IMR-90 (cell line): ENCODE results near the gene PMM2. TPM values are rescaled to one million over a fixed set of nuclear protein-coding genes. Genes with fewer than 3 reads are reported as not detected.

Experiments
- ATAC-seq: fragments of 200-7000 bp; cut with Tn5 transposase; 2 replicates; pipeline ENCODE4 v1.9.1; 2020; ENCODE audit warnings: low read depth, mild to moderate bottlenecking, moderate library complexity
- BruUV-seq: library from RNA; stranded (reverse); fragments of 400-500 nt; replicated peaks from 2 replicates; lab custom pipeline; 2021; lab: Mats Ljungman, UMichigan
- CTCF ChIA-PET: fragments of 300-600 bp; formaldehyde crosslinking; extraction: SDS; loops from one replicate; lab custom pipeline; 2021; ENCODE audit warnings: antibody characterized with exemption; lab: Yijun Ruan, JAX
- POLR2A ChIA-PET: fragments of 300-600 bp; sonication (Branson Sonifier 250); formaldehyde crosslinking; loops from one replicate; lab custom pipeline; 2022; ENCODE audit warnings: antibody characterized with exemption; ENCODE audit not compliant: unreplicated experiment; lab: Charles Lee
- DNase-seq: peaks from one replicate; pipeline ENCODE4 v3.0.0; 2013
- H2AFZ ChIP-seq: replicated peaks from 2 replicates; pipeline ENCODE3; 2013; ENCODE audit warnings: low read length, mild to moderate bottlenecking; ENCODE audit not compliant: poor library complexity
- H2AK5ac ChIP-seq: 2 replicates; pipeline ENCODE4 v1.6.1; 2013; ENCODE audit warnings: low read depth, low read length, inconsistent platforms
- H2AK9ac ChIP-seq: replicated peaks from 2 replicates; pipeline ENCODE3; 2013; ENCODE audit warnings: mild to moderate bottlenecking, low read depth, low read length, moderate library complexity; ENCODE audit not compliant: poor library complexity
- H2BK120ac ChIP-seq: 2 replicates; pipeline ENCODE4 v1.6.1; 2013; ENCODE audit warnings: low read depth, low read length, inconsistent platforms
- H2BK15ac ChIP-seq: 3 replicates; pipeline ENCODE4 v1.6.1; 2013; ENCODE audit warnings: low read depth, low read length, inconsistent platforms
- H2BK20ac ChIP-seq: 2 replicates; pipeline ENCODE4 v1.6.1; 2013; ENCODE audit warnings: low read depth, mild to moderate bottlenecking, inconsistent platforms, low read length, moderate library complexity
- H2BK5ac ChIP-seq: 2 replicates; pipeline ENCODE4 v1.6.1; 2013; ENCODE audit warnings: mild to moderate bottlenecking, low read depth, low read length, inconsistent platforms; ENCODE audit not compliant: poor library complexity, severe bottlenecking
- H3K14ac ChIP-seq: replicated peaks from 2 replicates; pipeline ENCODE4 v1.6.1; 2013; ENCODE audit warnings: low read depth, low read length, inconsistent platforms
- H3K18ac ChIP-seq: 2 replicates; pipeline ENCODE4 v1.6.1; 2013; ENCODE audit warnings: low read depth, low read length, control low read depth
- H3K23ac ChIP-seq: 2 replicates; pipeline ENCODE4 v1.6.1; 2013; ENCODE audit warnings: low read depth, low read length, inconsistent platforms
- H3K27ac ChIP-seq: 2 replicates; pipeline ENCODE4 v1.5.1; 2013; ENCODE audit warnings: mild to moderate bottlenecking, control low read depth, low read length; ENCODE audit not compliant: insufficient read depth
- H3K27me3 ChIP-seq: 2 replicates; pipeline ENCODE4 v1.6.1; 2013; ENCODE audit warnings: low read length; ENCODE audit not compliant: control insufficient read depth, insufficient read depth
- H3K36me3 ChIP-seq: 2 replicates; pipeline ENCODE4 v1.6.1; 2013; ENCODE audit warnings: low read length, mixed read lengths; ENCODE audit not compliant: control insufficient read depth, insufficient read depth
- H3K4ac ChIP-seq: 2 replicates; pipeline ENCODE4 v1.6.1; 2013; ENCODE audit warnings: low read depth, low read length, inconsistent platforms
- H3K4me1 ChIP-seq: 2 replicates; pipeline ENCODE4 v1.6.1; 2013; ENCODE audit warnings: low read length, mixed read lengths; ENCODE audit not compliant: control insufficient read depth, insufficient read depth
- H3K4me2 ChIP-seq: 2 replicates; pipeline ENCODE4 v1.6.1; 2013; ENCODE audit warnings: low read depth, mild to moderate bottlenecking, control low read depth, low read length, moderate library complexity
- H3K4me3 ChIP-seq: 2 replicates; pipeline ENCODE4 v1.5.1; 2013; ENCODE audit warnings: low read depth, mild to moderate bottlenecking, control low read depth, low read length, moderate library complexity; ENCODE audit not compliant: insufficient read depth
- H3K56ac ChIP-seq: 2 replicates; pipeline ENCODE4 v1.6.1; 2013; ENCODE audit warnings: low read length, inconsistent platforms; ENCODE audit not compliant: insufficient read depth; ENCODE audit errors: extremely low read depth
- H3K79me1 ChIP-seq, 2 experiments: 2 replicates each; pipeline ENCODE4 v1.6.1; 2013; ENCODE audit warnings: low read length in 2 of 2, inconsistent platforms in 1 of 2, low read depth in 1 of 2
- H3K9ac ChIP-seq: 2 replicates; pipeline ENCODE4 v1.6.1; 2013; ENCODE audit warnings: low read depth, low read length, control low read depth
- H3K9me1 ChIP-seq: 2 replicates; pipeline ENCODE4 v1.6.1; 2013; ENCODE audit warnings: low read length, inconsistent platforms; ENCODE audit not compliant: insufficient read depth
- H3K9me3 ChIP-seq: 2 replicates; pipeline ENCODE4 v1.6.1; 2013; ENCODE audit warnings: low read length; ENCODE audit not compliant: control insufficient read depth, insufficient read depth
- H4K20me1 ChIP-seq: 2 replicates; pipeline ENCODE4 v1.6.1; 2013; ENCODE audit warnings: low read length, inconsistent platforms; ENCODE audit not compliant: insufficient read depth
- H4K5ac ChIP-seq: 2 replicates; pipeline ENCODE4 v1.6.1; 2013; ENCODE audit warnings: mild to moderate bottlenecking, low read depth, low read length, control low read depth
- H4K8ac ChIP-seq, 2 experiments: 2 replicates each; pipeline ENCODE4 v1.6.1; 2013; ENCODE audit warnings: low read depth in 2 of 2, low read length in 2 of 2, control low read depth in 1 of 2, inconsistent platforms in 1 of 2
- H4K91ac ChIP-seq: 2 replicates; pipeline ENCODE4 v1.6.1; 2013; ENCODE audit warnings: low read depth, low read length, inconsistent platforms; ENCODE audit not compliant: insufficient read depth
- BHLHE40 ChIP-seq: fragments of 150-350 bp; IDR thresholded peaks from 2 replicates; pipeline ENCODE4 v1.6.1; 2016; ENCODE audit warnings: mild to moderate bottlenecking, low read depth, low read length
- CEBPB ChIP-seq: IDR thresholded peaks from 2 replicates; pipeline ENCODE4 v1.6.1; 2012; ENCODE audit warnings: low read depth, low read length, improper control_type of control experiment
- CHD1 ChIP-seq: IDR thresholded peaks from 2 replicates; pipeline ENCODE4 v1.6.1; 2012; ENCODE audit warnings: low read depth, low read length, improper control_type of control experiment
- CTCF ChIP-seq: conservative IDR thresholded peaks from 2 replicates; pipeline ENCODE4 v1.5.1; 2012; ENCODE audit warnings: mild to moderate bottlenecking, low read depth, low read length, improper control_type of control experiment
- ELK1 ChIP-seq: fragments of 150-350 bp; IDR thresholded peaks from 2 replicates; pipeline ENCODE4 v1.6.1; 2016; ENCODE audit warnings: low read depth, mild to moderate bottlenecking, low read length, moderate library complexity, borderline replicate concordance
- FOS ChIP-seq: fragments of 150-350 bp; IDR thresholded peaks from 2 replicates; pipeline ENCODE4 v1.6.1; 2016; ENCODE audit warnings: low read depth, low read length
- MAFK ChIP-seq: IDR thresholded peaks from 2 replicates; pipeline ENCODE4 v1.6.1; 2012; ENCODE audit warnings: low read depth, low read length, improper control_type of control experiment
- MAZ ChIP-seq: IDR thresholded peaks from 2 replicates; pipeline ENCODE4 v1.6.1; 2012; ENCODE audit warnings: low read depth, mild to moderate bottlenecking, low read length, improper control_type of control experiment, moderate library complexity, borderline replicate concordance
- MXI1 ChIP-seq: IDR thresholded peaks from 2 replicates; pipeline ENCODE4 v1.6.1; 2012; ENCODE audit warnings: low read depth, mild to moderate bottlenecking, low read length, moderate library complexity, borderline replicate concordance
- NFE2L2 ChIP-seq: fragments of 150-350 bp; IDR thresholded peaks from 2 replicates; pipeline ENCODE4 v1.6.1; 2016; ENCODE audit warnings: low read depth, mild to moderate bottlenecking, low read length
- POLR2A ChIP-seq: IDR thresholded peaks from 2 replicates; pipeline ENCODE4 v1.6.1; 2012; ENCODE audit warnings: mild to moderate bottlenecking, low read depth, low read length
- RAD21 ChIP-seq: IDR thresholded peaks from 2 replicates; pipeline ENCODE4 v1.6.1; 2012; ENCODE audit warnings: low read length, improper control_type of control experiment
- RFX5 ChIP-seq: IDR thresholded peaks from 2 replicates; pipeline ENCODE4 v1.8.0; 2012; ENCODE audit warnings: low read depth, mild to moderate bottlenecking, low read length, moderate library complexity
- SMC3 ChIP-seq: fragments of 150-350 bp; IDR thresholded peaks from 2 replicates; pipeline ENCODE4 v1.6.1; 2016; ENCODE audit warnings: low read depth, mild to moderate bottlenecking, antibody characterized with exemption, low read length, moderate library complexity
- USF2 ChIP-seq: fragments of 150-350 bp; IDR thresholded peaks from 2 replicates; pipeline ENCODE4 v1.6.1; 2017; ENCODE audit warnings: mild to moderate bottlenecking, antibody characterized with exemption, low read length, low read depth
- WGBS, 2 experiments: methylation state at CpG; one replicate each; pipeline versions ENCODE4 v1.1.5 to v1.1.7; 2013; ENCODE audit warnings: missing lambda C conversion rate in 2 of 2; ENCODE audit not compliant: insufficient read length in 1 of 2; ENCODE audit errors: extremely low coverage in 2 of 2; 5-methylcytosine and 5-hydroxymethylcytosine counted together
- dilution Hi-C: fragments of 300-500 bp; cut with HindIII; formaldehyde crosslinking; loops from one replicate; pipeline ENCODE4 v1.14.3; 2018; ENCODE audit warnings: low sequenced_read_pairs; ENCODE audit not compliant: unreplicated experiment
- in situ Hi-C: fragments of 300-500 bp; cut with MboI; formaldehyde crosslinking; loops from 3 replicates; pipeline ENCODE4 v1.14.3; 2019; ENCODE audit warnings: low sequenced_read_pairs, inconsistent platforms, mixed read lengths
- intact Hi-C: fragments of 100-400 bp; cut with micrococcal nuclease; formaldehyde crosslinking; loops from 2 replicates; pipeline ENCODE4 v1.10.0; 2022
- polyA plus RNA-seq, 3 experiments: library from polyadenylated mRNA; depleted of rRNA; stranded (reverse); fragments of >200 nt; gene quantifications; 2 replicates each; pipeline ENCODE4 v1.2.3, GENCODE V29; 2012; ENCODE audit warnings: low replicate concordance in 1 of 3
- total RNA-seq: library from RNA; depleted of rRNA; stranded (reverse); fragments of >200 nt; gene quantifications from 2 replicates; pipeline ENCODE4 v1.2.3, GENCODE V29; 2012

PMM2 gene
- total and polyA plus RNA-seq, 2 of the 4 experiments (the other 2 are of a cell fraction): 25.8 to 38.9 TPM

DNA sequence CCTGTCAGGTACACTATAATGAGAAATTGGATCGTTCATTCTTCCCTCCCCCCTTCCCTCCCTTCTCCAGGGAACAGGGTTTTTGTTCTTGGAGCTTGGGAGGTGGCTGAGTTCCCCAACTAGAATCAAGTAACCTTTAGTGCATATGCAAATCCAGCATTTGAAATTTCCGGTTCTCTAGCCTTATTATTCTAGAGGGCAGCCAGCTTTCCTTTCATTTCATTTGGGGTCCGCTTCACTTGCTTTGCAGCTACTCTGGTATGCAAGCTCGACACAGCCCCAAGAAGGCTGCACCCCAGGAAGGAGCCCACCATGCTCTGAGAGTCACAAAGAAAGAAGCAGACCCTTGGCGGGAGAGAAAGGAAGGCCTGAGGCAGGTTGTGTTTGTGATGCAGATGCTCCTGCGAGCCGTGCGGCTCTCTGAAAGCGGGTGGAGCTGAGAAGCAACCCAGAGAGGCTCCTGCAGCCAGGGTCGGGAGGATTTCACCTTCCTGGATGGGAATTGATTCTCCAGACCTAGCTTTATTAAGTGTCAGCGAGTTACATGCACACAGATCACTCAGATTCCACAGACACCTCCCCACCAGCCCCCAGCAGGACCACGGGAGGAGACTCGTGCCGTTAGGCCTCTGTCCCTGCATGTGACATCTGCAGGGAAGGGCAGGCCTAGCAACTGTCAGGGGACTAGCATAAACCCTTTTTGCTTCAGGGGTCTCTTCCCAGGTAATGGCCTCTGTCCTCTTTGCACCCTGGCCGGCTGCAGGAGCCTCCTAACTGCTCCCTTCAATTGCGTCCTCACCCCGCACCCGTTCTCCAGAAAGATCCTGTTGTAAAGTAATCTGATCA lies 34.5 kb downstream of the PMM2 start:
- Histone ChIP-seq H4K20me1 (peaks cover 32% of the 10 kb centered on the region), H3K4me1 (no peaks in the 10 kb centered on the region), H3K4me3 (no peak overlapping the region), H3K18ac (no peak overlapping the region), H3K9me3 (no peaks in the 10 kb centered on the region), H4K8ac (no peak overlapping the region), H2AFZ (no peak overlapping the region), H2BK15ac (no peak overlapping the region), H2AK9ac (no peak overlapping the region), H3K23ac (no peak overlapping the region), H4K5ac (no peak overlapping the region), H2BK5ac (no peak overlapping the region), H4K91ac (no peak overlapping the region), H3K36me3 (peaks cover 38% of the 10 kb centered on the region), H3K9me1 (peaks cover 12% of the 10 kb centered on the region), H2BK120ac (no peak overlapping the region), H3K56ac (no peak overlapping the region), H3K4me2 (no peak overlapping the region), H3K27me3 (no peaks in the 10 kb centered on the region), H3K14ac (no peak overlapping the region), H3K4ac (no peak overlapping the region), H3K79me1 (peaks cover 29 to 54% of the 10 kb centered on the region in 2 experiments), H3K9ac (no peak overlapping the region), H2AK5ac (no peak overlapping the region), H3K27ac (no peak overlapping the region), H2BK20ac (no peak overlapping the region)
- intact Hi-C loops: no loop called here
- dilution Hi-C loops: no loop called here
- CTCF ChIA-PET: interaction anchor here (0.6 kb wide), 1 partner anchor 13 kb away, joined by 3 read pairs; no protein-coding TSS in a partner anchor
- POLR2A ChIA-PET: no interaction called here
- no TSS peak for BruUV-seq
- in situ Hi-C loops: no loop called here
- DNase-seq (no peak), ATAC-seq (no peak)
- 71% methylated on average over 4 of the region's 18 CpGs; no CpG with 5 or more reads in 1 of the 2 experiments for WGBS, 2 experiments
- TF ChIP-seq NFE2L2: no peak
- no peak for TF ChIP-seq CHD1
- no peak for TF ChIP-seq SMC3
- no peak for TF ChIP-seq MAZ
- TF ChIP-seq RAD21: no peak
- no peak for TF ChIP-seq FOS
- TF ChIP-seq BHLHE40: no peak
- no peak for TF ChIP-seq MXI1
- no peak for TF ChIP-seq USF2
- no peak for TF ChIP-seq RFX5
- TF ChIP-seq ELK1: no peak
- no peak for TF ChIP-seq CTCF
- no peak for TF ChIP-seq POLR2A
- TF ChIP-seq CEBPB: no peak
- TF ChIP-seq MAFK: no peak
